ENCODE measurements around the gene RTF2. TPM values are rescaled to one million over a fixed set of nuclear protein-coding genes. Genes with fewer than 3 reads are reported as not detected.

Gene RTF2
- total and polyA plus RNA-seq, 7 donors = 47.6 to 84.6 (median 62.4) TPM

DNA sequence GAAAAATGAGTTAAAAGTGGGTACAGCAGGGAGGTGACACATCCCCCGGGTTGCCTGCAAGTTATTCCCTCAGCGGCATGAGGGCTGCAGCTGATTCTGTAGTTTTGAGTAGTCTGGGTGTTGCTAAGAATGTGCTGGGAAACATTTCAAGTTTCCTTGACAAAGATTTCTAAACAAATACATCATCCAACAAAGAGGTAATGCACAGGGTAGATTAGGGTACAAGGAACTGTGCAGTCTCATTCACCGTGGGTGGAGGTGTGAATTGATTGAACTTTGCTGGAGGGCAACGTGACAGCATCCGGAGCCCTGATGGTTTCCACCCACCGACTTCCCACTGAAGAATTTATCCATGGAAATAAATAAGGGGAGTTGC, 34.6 kb upstream of the RTF2 start:
- intact Hi-C loops (cut with DNase I) = no loop called here
- Histone ChIP-seq H3K27ac (peak overlapping the region in 1 of 4 donors; percentile 66), H3K27me3 (no peaks in the 10 kb centered on the region), H3K9me3 (no peaks in the 10 kb centered on the region), H3K36me3 (no peaks in the 10 kb centered on the region), H3K4me1 (peaks cover 0 to 19% (median 0%) of the 10 kb centered on the region in 4 donors), H3K4me3 (no peak overlapping the region)
- no peak for TF ChIP-seq CTCF (IDR thresholded peaks at IDR 0.05)
- TF ChIP-seq POLR2AphosphoS5 (IDR thresholded peaks at IDR 0.05) = no peak
- no peak for TF ChIP-seq EP300 (IDR thresholded peaks at IDR 0.05)
- no peak for TF ChIP-seq POLR2A (IDR thresholded peaks at IDR 0.05)
- DNase-seq = peak; percentile 20
- WGBS, 2 donors = 71 to 74% methylated on average over 6 of the region's 6 CpGs

- Histone ChIP-seq H3K4me3 (no peak overlapping the region), H3K27me3 (no peaks in the 10 kb centered on the region), H3K36me3 (no peaks in the 10 kb centered on the region), H3K4me1 (peaks cover 0 to 21% (median 0%) of the 10 kb centered on the region in 4 donors), H3K9me3 (no peaks in the 10 kb centered on the region), H3K27ac (peak overlapping the region in 1 of 4 donors; percentile 74)
- DNase-seq = no peak
- 85 to 90% methylated on average over 20 of the region's 20 CpGs for WGBS, 2 donors
- intact Hi-C loops (cut with DNase I) = no loop called here
- TF ChIP-seq EP300 (IDR thresholded peaks at IDR 0.05) (no peak), POLR2AphosphoS5 (IDR thresholded peaks at IDR 0.05) (no peak), CTCF (IDR thresholded peaks at IDR 0.05) (no peak), POLR2A (IDR thresholded peaks at IDR 0.05) (no peak)
Measured at GRCh38 chr20:56437196-56437960, 31.0 kb upstream of the RTF2 start.

GRCh38 chr20:56438284-56438683, 30.1 kb upstream of the RTF2 start:
- H3K27ac ChIP-seq = peak overlapping the region in 2 of 4 donors; percentile 51 to 74
- no peaks in the 10 kb centered on the region for H3K9me3 ChIP-seq
- H3K27me3 ChIP-seq = no peaks in the 10 kb centered on the region
- no peak for DNase-seq
- H3K4me1 ChIP-seq = peaks cover 0 to 20% (median 0%) of the 10 kb centered on the region in 4 donors
- no peak for TF ChIP-seq POLR2A (IDR thresholded peaks at IDR 0.05)
- no peak for TF ChIP-seq EP300 (IDR thresholded peaks at IDR 0.05)
- no peak for TF ChIP-seq POLR2AphosphoS5 (IDR thresholded peaks at IDR 0.05)
- no peak for TF ChIP-seq CTCF (IDR thresholded peaks at IDR 0.05)
- no peaks in the 10 kb centered on the region for H3K36me3 ChIP-seq
- intact Hi-C loops (cut with DNase I) = no loop called here
- H3K4me3 ChIP-seq = no peak overlapping the region
- WGBS, 2 donors = 89 to 93% methylated on average over 4 of the region's 4 CpGs

- TF ChIP-seq POLR2AphosphoS5 (IDR thresholded peaks at IDR 0.05) = peak in 2 of 4 donors; percentile 52 to 62
- TF ChIP-seq CTCF (IDR thresholded peaks at IDR 0.05) = no peak
- peak; percentile 90 for DNase-seq
- intact Hi-C loops (cut with DNase I) = no loop called here
- no peaks in the 10 kb centered on the region for H3K9me3 ChIP-seq
- no peaks in the 10 kb centered on the region for H3K27me3 ChIP-seq
- peak overlapping the region in 3 of 4 donors; percentile 31 to 74 (median 51) for H3K27ac ChIP-seq
- H3K4me1 ChIP-seq = peaks cover 0 to 10% (median 0%) of the 10 kb centered on the region in 4 donors
- no peaks in the 10 kb centered on the region for H3K36me3 ChIP-seq
- no peak overlapping the region for H3K4me3 ChIP-seq
- 44 to 66% methylated on average over 5 of the region's 5 CpGs for WGBS, 2 donors
Measured at GRCh38 chr20:56439771-56440291, 28.6 kb upstream of the RTF2 start.

Measured in sigmoid colon (tissue), 7 donors.